Mesenchymal stem cell (in vitro differentiated cells and primary cell): ENCODE data around the gene TRIL.

Experiments used
- DNase-seq: peaks from one replicate; pipeline ENCODE4 v3.0.0-alpha.2; 2013
- H2AFZ ChIP-seq: one replicate; pipeline ENCODE4 v1.6.1; 2013; ENCODE audit warnings: low read depth, mild to moderate bottlenecking, control low read depth, inconsistent platforms, low read length, moderate library complexity
- H2AK5ac ChIP-seq: 2 replicates; pipeline ENCODE4 v1.6.1; 2013; ENCODE audit warnings: low read length, moderate library complexity, mild to moderate bottlenecking, inconsistent platforms; ENCODE audit not compliant: severe bottlenecking
- H2BK120ac ChIP-seq: one replicate; pipeline ENCODE4 v1.6.1; 2013; ENCODE audit warnings: low read depth, mild to moderate bottlenecking, inconsistent platforms, low read length, moderate library complexity
- H2BK12ac ChIP-seq, 2 experiments: one replicate each; pipeline ENCODE4 v1.6.1; 2013; ENCODE audit warnings: inconsistent platforms in 2 of 2, low read length in 2 of 2, mild to moderate bottlenecking in 2 of 2, moderate library complexity in 2 of 2, control low read depth in 1 of 2
- H2BK15ac ChIP-seq: one replicate; pipeline ENCODE4 v1.6.1; 2013; ENCODE audit warnings: mild to moderate bottlenecking, low read depth, inconsistent platforms; ENCODE audit not compliant: poor library complexity, severe bottlenecking
- H2BK5ac ChIP-seq: 2 replicates; pipeline ENCODE4 v1.6.1; 2013; ENCODE audit warnings: low read depth, mild to moderate bottlenecking, low read length, control low read depth, inconsistent platforms; ENCODE audit not compliant: poor library complexity, severe bottlenecking
- H3K14ac ChIP-seq, 2 experiments: one replicate each; pipeline ENCODE4 v1.6.1; 2013; ENCODE audit warnings: inconsistent platforms in 2 of 2, low read length in 2 of 2, control low read depth in 1 of 2, mild to moderate bottlenecking in 1 of 2, moderate library complexity in 1 of 2
- H3K18ac ChIP-seq, 2 experiments: one replicate each; pipeline ENCODE4 v1.6.1; 2013; ENCODE audit warnings: inconsistent platforms in 2 of 2, low read length in 2 of 2, control low read depth in 1 of 2, low read depth in 1 of 2, mild to moderate bottlenecking in 1 of 2
- H3K23ac ChIP-seq, 2 experiments: one replicate each; pipeline ENCODE4 v1.6.1; 2013; ENCODE audit warnings: inconsistent platforms in 2 of 2, low read length in 2 of 2, mild to moderate bottlenecking in 2 of 2, moderate library complexity in 2 of 2, control low read depth in 1 of 2
- H3K27ac ChIP-seq: 2 replicates; pipeline ENCODE4 v1.5.1; 2013; ENCODE audit warnings: mild to moderate bottlenecking, moderate library complexity, low read length, control low read depth, inconsistent platforms; ENCODE audit not compliant: poor library complexity, severe bottlenecking
- H3K27me3 ChIP-seq, 2 experiments: 2 replicates each; pipeline versions ENCODE4 v1.6.1 to v1.7.0; 2013; ENCODE audit warnings: low read length in 2 of 2, mild to moderate bottlenecking in 2 of 2, moderate library complexity in 2 of 2, control low read depth in 1 of 2, inconsistent platforms in 1 of 2; ENCODE audit not compliant: control insufficient read depth in 1 of 2, insufficient read depth in 1 of 2
- H3K36me3 ChIP-seq, 2 experiments: 2 replicates each; pipeline versions ENCODE4 v1.6.1 to v1.7.0; 2013; ENCODE audit warnings: low read length in 2 of 2, control low read depth in 1 of 2, inconsistent platforms in 1 of 2, low read depth in 1 of 2, mild to moderate bottlenecking in 1 of 2; ENCODE audit not compliant: insufficient read depth in 2 of 2, control insufficient read depth in 1 of 2
- H3K4ac ChIP-seq, 2 experiments: one replicate each; pipeline ENCODE4 v1.6.1; 2013; ENCODE audit warnings: inconsistent platforms in 2 of 2, low read length in 2 of 2, mild to moderate bottlenecking in 2 of 2, moderate library complexity in 2 of 2, control low read depth in 1 of 2, low read depth in 1 of 2
- H3K4me1 ChIP-seq: 2 replicates; pipeline ENCODE4 v1.6.1; 2013; ENCODE audit warnings: low read depth, low read length, control low read depth; ENCODE audit not compliant: control insufficient read depth, insufficient read depth
- H3K4me2 ChIP-seq: 2 replicates; pipeline ENCODE4 v1.6.1; 2013; ENCODE audit warnings: low read length, mild to moderate bottlenecking, inconsistent platforms; ENCODE audit not compliant: poor library complexity, severe bottlenecking
- H3K4me3 ChIP-seq, 2 experiments: 2 replicates each; pipeline versions ENCODE4 v1.5.1 to v1.7.0; 2013; ENCODE audit warnings: low read length in 2 of 2, mild to moderate bottlenecking in 2 of 2, control low read depth in 1 of 2, low read depth in 1 of 2; ENCODE audit not compliant: insufficient read depth in 1 of 2
- H3K79me1 ChIP-seq: replicated peaks from 2 replicates; pipeline ENCODE4 v1.6.1; 2013; ENCODE audit warnings: mild to moderate bottlenecking, control low read depth, low read length, inconsistent platforms; ENCODE audit not compliant: poor library complexity, severe bottlenecking
- H3K9ac ChIP-seq: 2 replicates; pipeline ENCODE4 v1.7.0; 2013; ENCODE audit warnings: mild to moderate bottlenecking, low read length, moderate library complexity
- H3K9me3 ChIP-seq: 2 replicates; pipeline ENCODE4 v1.7.0; 2013; ENCODE audit warnings: mild to moderate bottlenecking, low read length; ENCODE audit not compliant: control insufficient read depth
- H4K8ac ChIP-seq: one replicate; pipeline ENCODE4 v1.6.1; 2013; ENCODE audit warnings: inconsistent platforms, mild to moderate bottlenecking, low read length, moderate library complexity
- H4K91ac ChIP-seq: one replicate; pipeline ENCODE4 v1.6.1; 2013; ENCODE audit warnings: mild to moderate bottlenecking, low read length, inconsistent platforms
- WGBS: methylation state at CpG from one replicate; pipeline ENCODE4 v1.1.7; 2013; ENCODE audit warnings: mixed read lengths; 5-methylcytosine and 5-hydroxymethylcytosine counted together

TRIL gene

DNA sequence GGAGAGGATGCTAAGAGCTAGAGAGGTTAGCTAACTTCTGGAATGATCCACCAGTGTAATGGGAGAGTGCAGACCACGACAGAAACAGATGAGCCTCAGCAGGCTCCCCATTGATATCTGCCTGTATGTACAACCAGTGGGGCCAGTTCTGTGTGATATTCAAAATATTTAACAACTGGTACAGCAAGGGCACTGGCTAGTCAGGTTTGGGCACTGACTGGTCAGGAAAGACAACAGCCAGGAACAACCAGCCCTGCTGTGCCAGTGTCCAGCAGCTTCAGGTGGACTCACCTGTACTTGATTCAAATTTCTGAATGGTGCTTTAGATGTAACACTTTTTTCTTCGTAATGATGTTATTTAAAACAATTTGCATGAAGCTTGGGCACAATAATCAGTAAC is 5.9 kb upstream of the TRIL start:
- Histone ChIP-seq H3K4me2 (no peak overlapping the region), H2BK15ac (no peak overlapping the region), H3K79me1 (no peaks in the 10 kb centered on the region), H3K9me3 (peaks cover 37% of the 10 kb centered on the region), H2BK5ac (no peak overlapping the region), H3K4me3 (no peak overlapping the region), H4K91ac (no peak overlapping the region), H2AFZ (no peak overlapping the region), H3K27ac (no peak overlapping the region), H3K9ac (no peak overlapping the region), H3K23ac (no peak overlapping the region), H2BK12ac (no peak overlapping the region), H3K18ac (no peak overlapping the region), H3K14ac (no peak overlapping the region), H3K36me3 (no peaks in the 10 kb centered on the region), H3K4me1 (peaks cover 3% of the 10 kb centered on the region), H2BK120ac (no peak overlapping the region), H4K8ac (no peak overlapping the region), H3K4ac (no peak overlapping the region), H3K27me3 (peaks cover 5 to 31% of the 10 kb centered on the region in 2 experiments), H2AK5ac (no peak overlapping the region)
- no peak for DNase-seq
- 92% methylated on average over 2 of the region's 2 CpGs for WGBS

DNA sequence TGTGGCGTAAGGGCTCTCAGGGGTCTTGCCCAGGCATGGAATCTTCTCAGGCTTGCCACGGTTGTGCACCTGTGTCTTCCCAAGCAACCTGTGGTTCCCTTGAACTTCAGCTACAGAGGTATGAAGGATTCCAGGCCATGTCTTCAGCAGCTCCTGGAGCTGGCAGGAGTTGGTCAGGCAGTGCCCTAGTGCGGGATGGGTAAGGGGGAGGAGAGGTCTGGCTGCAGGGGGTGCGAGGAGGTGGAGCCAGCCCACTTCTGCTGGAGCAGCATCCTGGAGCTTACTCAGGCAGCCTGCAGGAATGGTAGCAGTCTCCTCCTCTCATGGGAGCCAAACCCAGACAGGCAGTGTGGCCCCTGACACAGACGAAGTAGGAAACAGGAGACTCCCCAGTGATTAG is 3.8 kb upstream of the TRIL start:
- H4K8ac ChIP-seq, result no peak overlapping the region
- H2BK15ac ChIP-seq, result no peak overlapping the region
- 78% methylated on average over 5 of the region's 5 CpGs for WGBS
- no peak overlapping the region for H3K4ac ChIP-seq
- H3K36me3 ChIP-seq, result peaks cover 0 to 4% of the 10 kb centered on the region in 2 experiments
- H3K9ac ChIP-seq, result no peak overlapping the region
- no peak overlapping the region for H2BK12ac ChIP-seq
- no peak overlapping the region for H2BK5ac ChIP-seq
- H4K91ac ChIP-seq, result no peak overlapping the region
- H3K9me3 ChIP-seq, result peaks cover 21% of the 10 kb centered on the region
- no peak overlapping the region for H3K18ac ChIP-seq
- H3K4me2 ChIP-seq, result no peak overlapping the region
- no peak overlapping the region for H2AFZ ChIP-seq
- no peak overlapping the region for H3K14ac ChIP-seq
- no peak overlapping the region for H2AK5ac ChIP-seq
- no peak overlapping the region for H2BK120ac ChIP-seq
- peaks cover 18% of the 10 kb centered on the region for H3K4me1 ChIP-seq
- H3K27me3 ChIP-seq, result peaks cover 19 to 47% of the 10 kb centered on the region in 2 experiments
- no peak overlapping the region for H3K27ac ChIP-seq
- no peak overlapping the region for H3K4me3 ChIP-seq
- no peak for DNase-seq
- no peak overlapping the region for H3K23ac ChIP-seq
- no peaks in the 10 kb centered on the region for H3K79me1 ChIP-seq

DNA sequence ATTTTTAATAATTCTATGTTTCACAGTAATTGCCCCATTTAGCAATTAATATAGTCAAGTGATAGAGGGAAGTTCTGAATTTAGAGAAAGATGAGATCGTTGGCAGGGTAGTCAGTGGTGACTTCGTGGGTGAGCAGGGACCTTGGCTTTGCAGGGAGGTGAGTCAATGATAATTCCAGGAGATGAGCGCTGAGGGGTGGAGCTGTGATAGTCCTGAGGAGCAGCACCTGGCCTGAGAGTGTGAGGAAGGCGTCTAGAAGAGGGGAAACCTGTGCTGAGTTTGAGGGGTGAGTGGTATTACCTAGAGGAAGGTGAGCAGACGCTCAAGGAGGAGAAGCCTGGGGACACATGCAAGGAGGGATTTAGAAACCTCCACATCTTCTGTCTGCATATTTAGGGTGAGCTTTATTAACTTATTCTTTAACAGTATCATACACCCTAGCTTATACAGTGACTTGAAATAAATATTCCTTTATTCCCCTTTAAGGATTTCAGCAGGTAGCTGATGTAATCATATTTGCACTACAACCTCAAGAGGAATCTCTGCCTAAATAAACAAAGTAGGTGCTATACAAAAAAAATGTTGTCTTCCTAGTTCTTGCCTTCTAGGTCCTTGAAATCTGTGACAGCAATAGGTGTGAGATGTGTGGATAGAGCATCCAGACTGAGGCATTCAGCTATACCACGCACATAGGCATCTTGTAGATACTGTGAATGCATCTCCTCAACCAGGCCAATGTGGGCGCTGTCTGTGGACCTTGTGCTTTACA is 2.1 kb upstream of the TRIL start:
- 81% methylated on average over 6 of the region's 7 CpGs for WGBS

DNA sequence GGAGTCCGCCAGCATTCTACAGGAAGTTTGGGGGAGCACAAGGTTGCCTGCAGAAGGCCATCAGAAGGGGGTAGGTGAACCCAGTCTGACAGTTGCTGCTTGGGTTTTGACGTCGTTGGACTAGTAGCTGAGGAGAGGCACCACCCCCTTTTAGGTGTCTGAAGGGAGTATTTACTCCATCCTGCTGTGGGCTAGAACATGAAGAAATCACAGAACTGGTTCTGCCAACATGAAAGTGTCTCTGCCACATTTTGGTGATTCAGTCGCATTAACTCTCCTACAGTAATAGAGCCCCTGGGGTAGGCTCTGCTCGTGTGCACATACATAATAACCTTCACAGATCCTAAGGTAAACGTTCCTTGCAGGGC is 834 bp upstream of the TRIL start:
- peaks cover 33% of the 10 kb centered on the region for H3K4me1 ChIP-seq
- H3K4ac ChIP-seq, result no peak overlapping the region
- DNase-seq, result no peak
- peak overlapping the region; percentile 16 to 65 for H3K18ac ChIP-seq
- peak overlapping the region; percentile 27 for H4K91ac ChIP-seq
- peaks cover 44 to 60% of the 10 kb centered on the region in 2 experiments for H3K27me3 ChIP-seq
- H3K4me2 ChIP-seq, result no peak overlapping the region
- H3K27ac ChIP-seq, result no peak overlapping the region
- no peak overlapping the region for H3K14ac ChIP-seq
- H4K8ac ChIP-seq, result peak overlapping the region; percentile 80
- H2AFZ ChIP-seq, result no peak overlapping the region
- H3K36me3 ChIP-seq, result peaks cover 0 to 8% of the 10 kb centered on the region in 2 experiments
- H2BK120ac ChIP-seq, result no peak overlapping the region
- no peak overlapping the region for H3K23ac ChIP-seq
- no peak overlapping the region for H3K4me3 ChIP-seq
- no peak overlapping the region for H2BK5ac ChIP-seq
- WGBS, result 64% methylated on average over 6 of the region's 6 CpGs
- H3K79me1 ChIP-seq, result no peaks in the 10 kb centered on the region
- H2AK5ac ChIP-seq, result no peak overlapping the region
- H3K9me3 ChIP-seq, result peaks cover 4% of the 10 kb centered on the region
- no peak overlapping the region for H2BK15ac ChIP-seq
- H3K9ac ChIP-seq, result no peak overlapping the region
- peak overlapping the region in 1 of 2 experiments; percentile 7 for H2BK12ac ChIP-seq

More for the DNA sequence above, 2.1 kb upstream of the TRIL start:
- Histone ChIP-seq H4K91ac (peak overlapping the region; percentile 8), H2AFZ (no peak overlapping the region), H3K23ac (no peak overlapping the region), H2BK12ac (peak overlapping the region in 1 of 2 experiments; percentile 10), H3K27ac (no peak overlapping the region), H3K9ac (no peak overlapping the region), H3K18ac (no peak overlapping the region), H3K27me3 (peaks cover 36 to 56% of the 10 kb centered on the region in 2 experiments), H3K79me1 (no peaks in the 10 kb centered on the region), H3K9me3 (peaks cover 7% of the 10 kb centered on the region), H4K8ac (no peak overlapping the region), H2BK120ac (no peak overlapping the region), H2AK5ac (no peak overlapping the region), H3K4me1 (peaks cover 33% of the 10 kb centered on the region), H2BK5ac (no peak overlapping the region), H3K4ac (no peak overlapping the region), H3K4me3 (no peak overlapping the region), H3K14ac (no peak overlapping the region), H2BK15ac (peak overlapping the region; percentile 45), H3K36me3 (peaks cover 0 to 8% of the 10 kb centered on the region in 2 experiments), H3K4me2 (no peak overlapping the region)
- DNase-seq, result no peak
